HTR-8/SVneo (cell line): ENCODE measurements around the gene PRDM4.
A peak's percentile ranks its signal among the peaks of the same experiment; 100 is the strongest.
"Not testable (repeated sequence)": the region's sequence is repeated elsewhere in the genome, so short reads cannot be mapped to it uniquely, and the experiment has no call there.

ENCODE experiments used
- DNase-seq: peaks from one replicate; pipeline ENCODE4 v3.0.0; 2011; ENCODE audit warnings: low spot score, mixed read lengths; ENCODE audit not compliant: insufficient read length
- FAIRE-seq: peaks from 2 replicates; lab custom pipeline; 2011; peaks lifted over from hg19 to GRCh38; lab: Jason Lieb, UNC

Gene PRDM4

DNA sequence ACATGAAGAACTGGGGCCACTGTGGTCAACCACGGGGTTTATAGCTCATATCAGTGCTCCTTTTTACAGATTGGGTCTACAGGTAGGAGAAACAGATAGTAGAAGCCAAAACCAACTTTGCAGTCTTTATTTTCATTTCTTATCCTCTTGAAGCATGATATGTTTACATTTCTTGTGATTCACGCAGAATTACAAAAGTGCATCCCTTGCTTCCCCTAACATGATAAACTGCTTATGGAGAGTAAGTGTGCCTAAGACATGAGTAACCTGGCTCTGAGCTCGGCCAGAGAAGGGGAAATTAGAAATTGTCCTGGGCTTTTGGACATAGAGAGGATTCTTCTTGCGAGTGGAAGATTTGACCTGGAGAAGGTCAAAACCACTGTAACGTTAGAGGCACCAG, 56.9 kb downstream of the PRDM4 start:
- FAIRE-seq, result no peak
- no peak for DNase-seq

DNA sequence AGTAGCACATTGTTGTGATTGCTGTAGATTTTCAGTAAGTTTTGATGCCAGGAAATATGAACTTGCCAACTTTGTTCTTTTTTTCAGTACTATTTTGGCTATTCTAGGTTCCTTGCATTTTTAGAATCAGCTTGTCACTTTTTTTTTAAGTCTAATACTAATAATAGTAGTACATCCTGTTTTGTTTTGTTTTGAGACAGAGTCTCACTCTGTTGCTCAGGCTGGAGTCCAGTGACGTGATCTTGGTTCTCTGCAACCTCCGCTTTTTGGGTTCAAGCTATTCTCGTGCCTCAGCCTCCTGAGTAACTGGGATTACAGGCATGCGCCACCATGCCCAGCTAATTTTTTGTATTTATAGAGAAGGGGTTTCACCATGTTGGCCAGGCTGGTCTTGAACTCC, 58.8 kb downstream of the PRDM4 start:
- DNase-seq (no peak), FAIRE-seq (no peak)

DNA sequence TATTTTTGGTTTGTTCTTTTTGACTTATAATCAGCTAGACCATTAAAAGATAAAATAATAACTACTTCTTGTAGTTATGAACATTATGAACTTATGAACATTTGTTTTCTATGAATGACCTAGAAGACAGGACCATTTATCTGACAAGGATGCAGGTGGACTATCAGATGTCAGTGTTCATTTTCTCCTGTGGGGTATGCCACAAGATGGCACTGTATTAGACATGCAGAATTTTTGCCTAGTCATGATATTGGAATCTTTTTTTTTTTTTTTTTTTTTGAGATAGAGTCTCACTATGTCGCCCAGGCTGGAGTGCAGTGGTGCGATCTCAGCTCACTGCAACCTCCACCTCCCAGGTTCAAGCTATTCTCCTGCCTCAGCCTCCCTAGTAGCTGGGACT, 65.2 kb downstream of the PRDM4 start:
- not testable (repeated sequence) for FAIRE-seq, DNase-seq

GRCh38 chr12:107685360-107686248, 75.3 kb downstream of the PRDM4 start, which contains the start of gene PWP1:
TSS of gene PWP1 (plus strand) at chr12:107685799. CDS start at chr12:107685900, 101 bp downstream.
- peak; percentile 93 for DNase-seq
- FAIRE-seq, result no peak

DNA sequence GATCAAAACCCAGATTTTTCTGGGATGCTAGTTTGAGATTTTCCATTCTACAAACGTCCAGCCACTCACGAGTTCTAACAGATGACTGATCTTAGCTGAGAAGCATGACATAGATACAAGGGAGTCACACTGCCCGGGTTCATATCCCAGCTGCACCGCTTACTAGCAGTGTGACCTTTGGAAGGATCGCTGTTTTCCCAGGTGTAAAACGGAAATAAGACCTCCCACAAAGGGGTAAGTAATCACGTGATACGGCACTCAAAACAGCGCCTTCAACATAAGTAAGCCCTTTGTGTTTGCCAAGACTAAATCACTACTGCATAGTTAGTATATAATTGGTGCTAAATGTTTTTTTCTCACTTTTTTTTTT, 76.0 kb downstream of the PRDM4 start:
- DNase-seq, result no peak

GRCh38 chr12:107684029-107684795, 76.7 kb downstream of the PRDM4 start:
- DNase-seq (no peak), FAIRE-seq (no peak)

More for the DNA sequence above, 76.0 kb downstream of the PRDM4 start:
- FAIRE-seq, result no peak
